Nephron (organoid): ENCODE measurements around the gene TET3.
A peak's percentile ranks its signal among the peaks of the same experiment; 100 is the strongest.

Source experiments
- H3K27ac Mint-ChIP-seq, 3 experiments: 2 replicates each; pipeline ENCODE4 v1.8.0; 2020; ENCODE audit warnings: mixed read lengths in 3 of 3, mild to moderate bottlenecking in 2 of 3, moderate library complexity in 1 of 3
- H3K27me3 Mint-ChIP-seq: 2 replicates; pipeline ENCODE4 v1.8.0; 2021; ENCODE audit warnings: low read depth, mild to moderate bottlenecking, moderate library complexity, mixed read lengths
- H3K36me3 Mint-ChIP-seq: 2 replicates; pipeline ENCODE4 v1.8.0; 2020; ENCODE audit warnings: low read depth, mixed read lengths
- H3K4me1 Mint-ChIP-seq: 2 replicates; pipeline ENCODE4 v1.8.0; 2020; ENCODE audit warnings: mixed read lengths
- H3K4me3 Mint-ChIP-seq, 3 experiments: 2 replicates each; pipeline ENCODE4 v1.8.0; 2020; ENCODE audit warnings: mild to moderate bottlenecking in 3 of 3, mixed read lengths in 3 of 3, moderate library complexity in 2 of 3
- H3K9me3 Mint-ChIP-seq: 2 replicates; pipeline ENCODE4 v1.8.0; 2020; ENCODE audit warnings: mixed read lengths
- TF ChIP-seq, protein P1 (sequence below), 3 experiments: fragments of 200-600 bp; sonication (generic); IDR thresholded peaks; one replicate each; pipeline ENCODE4 v1.5.0; 2021; ENCODE audit warnings: antibody characterized with exemption in 3 of 3; ENCODE audit not compliant: unreplicated experiment in 3 of 3

Gene TET3

DNA sequence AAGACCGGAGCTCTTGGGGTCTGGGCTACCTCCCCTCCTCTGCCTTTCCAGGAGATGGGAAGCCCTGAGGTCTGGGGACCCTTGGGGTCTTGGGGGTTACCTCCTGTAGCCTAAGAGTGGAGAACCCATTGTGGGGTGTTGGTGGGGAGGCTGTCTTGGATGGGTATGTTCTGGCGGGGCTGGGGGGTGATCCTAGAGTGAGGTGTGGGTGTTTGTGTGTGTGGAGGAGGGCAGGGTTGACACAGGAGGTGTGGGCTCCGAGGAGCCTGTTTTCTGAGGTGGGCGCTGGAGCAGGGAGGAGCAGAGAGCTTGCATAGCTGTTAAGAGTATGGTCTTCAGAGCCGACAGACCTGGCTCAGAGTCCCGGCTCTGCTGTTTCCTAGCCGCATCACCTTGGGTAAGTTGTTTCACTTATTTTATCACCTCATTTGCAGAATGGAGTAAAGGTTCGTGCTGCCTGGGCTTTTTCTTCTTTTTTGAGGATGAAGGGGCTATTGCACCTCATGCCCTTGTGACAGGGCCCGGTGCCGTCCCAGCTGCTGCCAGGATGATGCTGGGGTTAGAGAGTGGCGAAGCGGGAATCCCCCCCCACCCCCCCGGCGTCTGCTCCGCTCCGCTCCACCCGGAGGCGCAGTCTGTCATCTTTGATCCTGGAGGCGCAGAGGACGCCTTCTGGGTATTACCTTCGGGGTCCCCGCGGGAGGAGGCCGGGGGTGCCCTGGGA is 17.2 kb downstream of the TET3 start:
- peak overlapping the region; percentile 74 to 93 (median 88) for H3K27ac Mint-ChIP-seq
- peaks cover 86% of the 10 kb centered on the region for H3K4me1 Mint-ChIP-seq
- no peaks in the 10 kb centered on the region for H3K9me3 Mint-ChIP-seq
- H3K27me3 Mint-ChIP-seq, result no peaks in the 10 kb centered on the region
- H3K36me3 Mint-ChIP-seq, result peaks cover 8% of the 10 kb centered on the region
- TF ChIP-seq, protein P1, sequence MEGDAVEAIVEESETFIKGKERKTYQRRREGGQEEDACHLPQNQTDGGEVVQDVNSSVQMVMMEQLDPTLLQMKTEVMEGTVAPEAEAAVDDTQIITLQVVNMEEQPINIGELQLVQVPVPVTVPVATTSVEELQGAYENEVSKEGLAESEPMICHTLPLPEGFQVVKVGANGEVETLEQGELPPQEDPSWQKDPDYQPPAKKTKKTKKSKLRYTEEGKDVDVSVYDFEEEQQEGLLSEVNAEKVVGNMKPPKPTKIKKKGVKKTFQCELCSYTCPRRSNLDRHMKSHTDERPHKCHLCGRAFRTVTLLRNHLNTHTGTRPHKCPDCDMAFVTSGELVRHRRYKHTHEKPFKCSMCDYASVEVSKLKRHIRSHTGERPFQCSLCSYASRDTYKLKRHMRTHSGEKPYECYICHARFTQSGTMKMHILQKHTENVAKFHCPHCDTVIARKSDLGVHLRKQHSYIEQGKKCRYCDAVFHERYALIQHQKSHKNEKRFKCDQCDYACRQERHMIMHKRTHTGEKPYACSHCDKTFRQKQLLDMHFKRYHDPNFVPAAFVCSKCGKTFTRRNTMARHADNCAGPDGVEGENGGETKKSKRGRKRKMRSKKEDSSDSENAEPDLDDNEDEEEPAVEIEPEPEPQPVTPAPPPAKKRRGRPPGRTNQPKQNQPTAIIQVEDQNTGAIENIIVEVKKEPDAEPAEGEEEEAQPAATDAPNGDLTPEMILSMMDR (IDR thresholded peaks at IDR 0.05; ENCODE audit: unreplicated experiment in 3 of 3), result no peak
- peak overlapping the region; percentile 83 to 85 (median 84) for H3K4me3 Mint-ChIP-seq

DNA sequence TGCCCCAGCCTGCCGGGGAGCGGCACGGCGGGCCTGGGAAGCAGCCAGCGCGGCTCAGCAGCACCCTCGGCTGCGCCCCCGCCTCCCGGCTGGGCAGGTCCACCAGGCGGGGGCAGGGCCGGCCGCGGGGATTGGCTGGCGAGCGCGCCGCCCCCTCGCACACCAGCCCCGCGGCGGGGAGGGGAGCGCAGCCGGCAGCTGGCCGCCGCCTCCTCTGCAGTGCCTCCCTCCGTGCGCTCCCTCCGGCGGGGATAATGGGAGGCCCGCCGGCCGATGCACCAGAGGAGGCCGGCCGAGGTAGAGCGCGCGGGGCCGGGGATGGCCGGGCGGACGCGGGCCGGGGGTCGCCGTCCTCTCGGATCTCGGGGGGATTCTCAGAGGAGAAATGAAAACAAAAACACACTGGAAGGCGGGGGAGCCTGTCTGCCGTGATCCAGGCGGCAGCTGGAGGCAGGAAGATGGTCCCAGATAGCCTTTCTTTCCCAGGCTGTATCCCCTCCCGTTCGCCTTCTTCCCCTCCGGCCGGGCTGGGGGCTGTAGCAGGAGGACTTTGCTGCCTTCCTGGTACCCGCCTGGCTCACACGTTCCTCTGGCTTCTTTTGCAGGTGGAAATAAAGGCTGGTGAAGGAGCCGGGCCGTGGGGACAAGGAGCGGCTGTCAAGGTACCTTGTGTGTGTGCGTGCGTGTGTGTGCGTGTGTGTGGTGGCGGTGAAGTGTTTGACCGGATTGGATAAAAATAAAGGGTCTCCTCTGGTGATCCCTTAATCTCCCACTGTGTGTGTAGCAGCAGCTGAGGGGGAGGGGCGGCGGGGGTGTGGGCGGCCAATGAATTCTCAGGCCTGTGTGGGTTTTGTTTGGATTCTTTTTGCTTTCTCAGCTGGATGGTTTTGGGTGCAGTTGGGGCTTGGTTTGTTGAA is 18.1 kb downstream of the TET3 start:
- Mint-ChIP-seq H3K9me3 (no peaks in the 10 kb centered on the region), H3K4me3 (peak overlapping the region; percentile 95 to 97 (median 96))

DNA sequence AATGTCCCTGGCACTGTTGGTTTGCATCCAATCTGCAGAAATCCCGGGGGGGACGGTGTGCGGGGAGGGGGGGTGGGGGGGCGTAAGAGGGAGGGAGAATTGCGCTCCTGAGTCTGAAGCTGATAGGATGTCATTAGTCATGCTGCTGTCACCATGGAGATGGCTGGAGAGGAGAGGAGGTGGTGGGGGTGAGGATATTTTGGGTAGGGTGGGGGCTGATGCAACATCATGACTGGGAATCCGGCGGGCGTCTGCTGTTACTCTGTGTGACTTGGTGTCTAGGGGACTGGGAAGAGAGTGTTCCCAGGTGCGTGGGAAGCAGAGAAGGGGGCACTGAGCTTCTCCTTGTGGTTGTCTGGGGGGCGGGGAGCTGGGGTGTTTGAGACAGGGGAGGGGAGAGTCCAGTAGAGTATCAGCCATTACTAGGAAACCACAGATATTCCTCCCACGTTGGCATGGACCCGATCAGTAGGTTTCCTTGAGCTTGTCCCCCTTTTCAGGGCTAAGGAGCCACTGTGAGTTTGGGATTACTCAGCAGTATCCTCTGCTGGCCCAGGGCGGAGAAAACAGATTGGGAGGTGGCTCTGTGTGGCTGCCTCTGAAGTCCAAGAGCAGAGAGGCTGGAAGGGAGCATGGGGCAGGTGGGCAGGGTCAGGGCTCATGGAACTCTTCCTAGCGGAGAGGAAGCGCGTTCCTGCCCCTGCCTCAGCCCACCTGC is 18.9 kb downstream of the TET3 start:
- Mint-ChIP-seq H3K4me3 (peak overlapping the region; percentile 95 to 97 (median 96)), H3K36me3 (peaks cover 14% of the 10 kb centered on the region)

More for the DNA sequence above, 18.1 kb downstream of the TET3 start:
- Mint-ChIP-seq H3K36me3 (peaks cover 10% of the 10 kb centered on the region), H3K27ac (peak overlapping the region; percentile 90 to 96 (median 95)), H3K27me3 (no peaks in the 10 kb centered on the region), H3K4me1 (peaks cover 91% of the 10 kb centered on the region)
- TF ChIP-seq, protein P1 (IDR thresholded peaks at IDR 0.05; ENCODE audit: unreplicated experiment in 3 of 3), result no peak

DNA sequence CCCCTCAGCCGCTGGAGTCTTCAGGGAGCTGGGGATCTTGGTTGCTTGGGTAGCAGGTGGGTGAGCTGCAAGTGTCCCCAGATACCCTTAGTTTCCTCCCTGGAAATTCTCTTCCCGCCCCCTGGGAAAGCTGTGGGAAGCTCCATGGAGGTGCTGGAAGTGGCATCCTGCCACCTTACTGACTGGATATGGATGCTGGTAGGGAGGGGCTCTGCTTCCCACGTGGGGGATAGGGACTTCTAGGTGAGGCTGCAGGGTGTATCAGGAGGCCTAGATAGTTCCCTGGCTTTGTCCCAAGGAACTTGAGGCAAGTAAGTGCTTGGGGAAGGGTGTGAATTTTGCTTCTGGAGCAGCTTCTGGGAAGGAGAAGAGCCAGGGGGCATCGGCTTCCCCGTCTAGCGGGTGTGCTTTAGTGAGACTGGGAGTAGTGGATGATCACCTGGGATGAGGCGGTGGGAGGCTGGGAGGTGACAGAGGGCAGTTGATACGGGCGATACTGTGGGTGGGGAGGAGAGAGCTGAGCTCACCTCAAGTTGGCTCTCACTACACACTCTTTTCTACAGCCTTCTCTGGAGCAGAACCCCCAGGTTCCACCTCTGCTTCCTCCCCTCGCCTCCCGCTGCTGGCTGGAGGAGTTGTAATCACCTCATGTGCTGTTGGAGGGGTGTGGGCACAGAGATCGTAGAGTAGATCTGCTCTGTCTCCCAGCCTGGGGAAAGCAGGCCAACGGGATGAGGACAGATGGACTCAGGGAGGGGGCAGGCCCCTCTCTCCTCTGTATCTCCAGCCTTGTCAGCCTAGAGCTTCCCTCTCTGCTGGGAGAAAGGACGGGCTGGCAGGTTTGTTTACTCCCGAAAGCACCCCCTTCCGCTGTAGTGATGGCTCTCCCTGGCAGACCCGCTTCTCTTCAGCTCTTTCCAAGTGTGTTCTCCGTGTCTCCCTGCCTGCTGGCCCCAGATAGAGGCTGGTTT is 19.8 kb downstream of the TET3 start:
- Mint-ChIP-seq H3K27ac (peak overlapping the region; percentile 30 to 96 (median 90)), H3K9me3 (no peaks in the 10 kb centered on the region), H3K4me1 (peaks cover 93% of the 10 kb centered on the region), H3K27me3 (no peaks in the 10 kb centered on the region), H3K36me3 (peaks cover 18% of the 10 kb centered on the region), H3K4me3 (peak overlapping the region; percentile 95 to 97 (median 96))
- TF ChIP-seq, protein P1 (IDR thresholded peaks at IDR 0.05; ENCODE audit: unreplicated experiment in 3 of 3), result no peak

More for the DNA sequence above, 18.9 kb downstream of the TET3 start:
- Mint-ChIP-seq H3K27ac (peak overlapping the region; percentile 90 to 96 (median 95)), H3K4me1 (peaks cover 91% of the 10 kb centered on the region), H3K27me3 (no peaks in the 10 kb centered on the region), H3K9me3 (no peaks in the 10 kb centered on the region)
- TF ChIP-seq, protein P1 (IDR thresholded peaks at IDR 0.05; ENCODE audit: unreplicated experiment in 3 of 3), result no peak

DNA sequence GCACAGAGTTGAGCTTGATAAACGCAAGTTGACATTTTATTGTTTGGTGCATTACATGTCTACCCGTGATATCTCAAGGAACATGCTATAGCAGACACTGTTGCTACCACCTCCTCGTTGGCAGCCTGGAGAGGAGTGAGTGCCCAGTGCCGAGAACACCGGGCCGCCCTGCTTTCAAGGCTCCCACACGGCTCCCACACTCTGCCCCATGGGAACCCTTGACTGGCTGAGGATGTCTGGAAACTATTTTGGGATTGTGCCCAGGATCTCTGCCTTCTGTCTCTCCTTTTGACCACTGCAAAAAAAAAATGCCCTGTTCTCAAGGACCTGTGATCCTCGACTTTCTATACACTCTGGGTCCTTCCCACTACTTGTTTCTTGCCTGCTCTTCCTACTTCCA is 21.1 kb downstream of the TET3 start:
- TF ChIP-seq, protein P1 (IDR thresholded peaks at IDR 0.05; ENCODE audit: unreplicated experiment in 3 of 3), result no peak
- Mint-ChIP-seq H3K9me3 (no peaks in the 10 kb centered on the region), H3K4me3 (peak overlapping the region; percentile 68 to 95 (median 71)), H3K27me3 (no peaks in the 10 kb centered on the region), H3K36me3 (peaks cover 18% of the 10 kb centered on the region), H3K4me1 (peaks cover 93% of the 10 kb centered on the region), H3K27ac (peak overlapping the region; percentile 30 to 37 (median 37))
